ENCODE data around the gene PRRG1.

GRCh38 chrX:37468124-37468739 is 119.1 kb downstream of the PRRG1 start:
- TF ChIP-seq POLR2A (IDR thresholded peaks at IDR 0.05; ENCODE audit: low read depth, low read length) = no peak
- no peak for TF ChIP-seq POLR2AphosphoS5 (IDR thresholded peaks at IDR 0.05; ENCODE audit: low read depth, low read length)
- TF ChIP-seq PAX5 (IDR thresholded peaks at IDR 0.05; ENCODE audit: insufficient read depth, low read length, severe bottlenecking) = no peak
